HEK293T (cell line): ENCODE results near the gene GRID1.

Experiments
- CTCF ChIA-PET: fragments of 350-600 bp; formaldehyde crosslinking; extraction: SDS; loops from one replicate; lab custom pipeline; 2021; ENCODE audit warnings: antibody characterized with exemption, inconsistent platforms; lab: Yijun Ruan, JAX
- POLR2A ChIA-PET: fragments of 350-600 bp; formaldehyde crosslinking; extraction: SDS; loops from one replicate; lab custom pipeline; 2020; ENCODE audit warnings: antibody characterized with exemption, inconsistent platforms; lab: Yijun Ruan, JAX
- DNase-seq: peaks from one replicate; pipeline ENCODE4 v3.0.0; 2012; ENCODE audit warnings: mixed read lengths; ENCODE audit errors: extremely low spot score
- ARNT ChIP-seq: fragments of 450-650 bp; IDR thresholded peaks from 2 replicates; pipeline ENCODE4 v1.6.1; 2017; ENCODE audit warnings: mild to moderate bottlenecking
- BHLHE40 ChIP-seq: fragments of 450-650 bp; IDR thresholded peaks from 2 replicates; pipeline ENCODE4 v1.6.1; 2016; ENCODE audit warnings: mild to moderate bottlenecking, moderate library complexity, borderline replicate concordance
- CTBP1 ChIP-seq: fragments of 450-650 bp; IDR thresholded peaks from 2 replicates; pipeline ENCODE4 v1.6.1; 2016; ENCODE audit warnings: borderline replicate concordance
- ELF4 ChIP-seq: fragments of 450-650 bp; IDR thresholded peaks from 2 replicates; pipeline ENCODE4 v1.6.1; 2017; ENCODE audit warnings: antibody characterized with exemption
- FOXA1 ChIP-seq: fragments of 450-650 bp; IDR thresholded peaks from 2 replicates; pipeline ENCODE4 v1.6.1; 2016; ENCODE audit warnings: mild to moderate bottlenecking
- FOXK2 ChIP-seq: fragments of 450-650 bp; IDR thresholded peaks from 2 replicates; pipeline ENCODE4 v1.6.1; 2016; ENCODE audit warnings: mild to moderate bottlenecking
- FOXM1 ChIP-seq: fragments of 450-650 bp; IDR thresholded peaks from 2 replicates; pipeline ENCODE4 v1.6.1; 2017; ENCODE audit warnings: mild to moderate bottlenecking, borderline replicate concordance
- HDGF ChIP-seq: fragments of 450-650 bp; IDR thresholded peaks from 2 replicates; pipeline ENCODE4 v1.6.1; 2017; ENCODE audit warnings: antibody characterized with exemption, borderline replicate concordance
- L3MBTL2 ChIP-seq: fragments of 450-650 bp; conservative IDR thresholded peaks from 2 replicates; pipeline ENCODE4 v1.6.1; 2016; ENCODE audit warnings: mild to moderate bottlenecking
- LEF1 ChIP-seq: fragments of 450-650 bp; IDR thresholded peaks from 2 replicates; pipeline ENCODE4 v1.6.1; 2017; ENCODE audit warnings: mild to moderate bottlenecking, borderline replicate concordance
- NFRKB ChIP-seq: fragments of 450-650 bp; IDR thresholded peaks from 2 replicates; pipeline ENCODE4 v1.6.1; 2016; ENCODE audit warnings: mild to moderate bottlenecking, moderate library complexity
- PKNOX1 ChIP-seq: fragments of 450-650 bp; IDR thresholded peaks from 2 replicates; pipeline ENCODE4 v1.6.1; 2016
- SP1 ChIP-seq: fragments of 450-650 bp; IDR thresholded peaks from 2 replicates; pipeline ENCODE4 v1.6.1; 2017
- SUZ12 ChIP-seq: fragments of 450-650 bp; IDR thresholded peaks from 2 replicates; pipeline ENCODE4 v1.6.1; 2016; ENCODE audit warnings: mild to moderate bottlenecking
- TARDBP ChIP-seq: fragments of 450-650 bp; IDR thresholded peaks from 2 replicates; pipeline ENCODE4 v1.6.1; 2016
- ZNF384 ChIP-seq: fragments of 450-650 bp; IDR thresholded peaks from 2 replicates; pipeline ENCODE4 v1.6.1; 2016

The GRID1 gene

GRCh38 chr10:85558533-85558932 is 808.1 kb downstream of the GRID1 start:
- ChIA-PET CTCF (no interaction called here), POLR2A (no interaction called here)
- DNase-seq, result no peak
- TF ChIP-seq HDGF (no peak), BHLHE40 (no peak), LEF1 (no peak), ARNT (no peak)

GRCh38 chr10:85557706-85558105 is 808.9 kb downstream of the GRID1 start:
- ChIA-PET POLR2A (no interaction called here), CTCF (no interaction called here)
- DNase-seq, result no peak
- TF ChIP-seq ZNF384 (no peak), PKNOX1 (no peak), FOXA1 (no peak), L3MBTL2 (no peak), FOXM1 (no peak)

- DNase-seq, result no peak
- ChIA-PET POLR2A (no interaction called here), CTCF (no interaction called here)
- TF ChIP-seq LEF1 (no peak), ARNT (no peak), FOXM1 (no peak), NFRKB (no peak), PKNOX1 (no peak), SUZ12 (no peak), HDGF (no peak), ELF4 (no peak), CTBP1 (no peak), L3MBTL2 (no peak), TARDBP (no peak), BHLHE40 (no peak), SP1 (no peak), FOXK2 (no peak), ZNF384 (no peak)
Observed at GRCh38 chr10:85557077-85557476, 809.5 kb downstream of the GRID1 start.
